Activated CD8-positive, alpha-beta memory T cell treated with anti-CD3 and anti-CD28 coated beads, Interleukin-2, amount 50 U/mL, for 24 hours (primary cell): ENCODE data around the gene RFX2.

Experiments used
- DNase-seq: peaks from one replicate; pipeline ENCODE4 v3.0.0-alpha.2; 2020; ENCODE audit errors: extremely low read depth

The RFX2 gene

GRCh38 chr19:6103894-6104293, 6.4 kb downstream of the RFX2 start:
- DNase-seq: no peak

GRCh38 chr19:6103217-6103644, 7.1 kb downstream of the RFX2 start:
- no peak for DNase-seq

DNA sequence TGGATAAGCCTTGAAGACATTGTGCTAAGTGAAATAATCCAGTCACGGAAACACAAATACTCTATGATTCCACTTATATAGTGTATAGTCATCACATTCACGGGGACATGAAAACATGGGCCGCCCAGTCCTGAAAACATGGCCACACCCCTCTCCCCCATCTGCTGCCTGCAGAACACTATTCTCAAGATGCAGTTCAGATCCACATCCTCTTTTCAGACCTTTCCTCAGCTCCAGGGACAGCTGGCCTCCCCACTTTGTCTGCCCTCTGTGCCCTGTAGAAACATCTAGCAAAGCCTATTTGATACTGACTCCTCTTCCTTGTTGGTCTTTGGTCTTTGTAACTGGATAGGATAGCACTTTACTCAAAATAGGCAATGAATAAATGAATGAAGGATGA, 8.3 kb downstream of the RFX2 start:
- no peak for DNase-seq

- DNase-seq: no peak
Observed at GRCh38 chr19:6101291-6101825, 8.9 kb downstream of the RFX2 start.

DNA sequence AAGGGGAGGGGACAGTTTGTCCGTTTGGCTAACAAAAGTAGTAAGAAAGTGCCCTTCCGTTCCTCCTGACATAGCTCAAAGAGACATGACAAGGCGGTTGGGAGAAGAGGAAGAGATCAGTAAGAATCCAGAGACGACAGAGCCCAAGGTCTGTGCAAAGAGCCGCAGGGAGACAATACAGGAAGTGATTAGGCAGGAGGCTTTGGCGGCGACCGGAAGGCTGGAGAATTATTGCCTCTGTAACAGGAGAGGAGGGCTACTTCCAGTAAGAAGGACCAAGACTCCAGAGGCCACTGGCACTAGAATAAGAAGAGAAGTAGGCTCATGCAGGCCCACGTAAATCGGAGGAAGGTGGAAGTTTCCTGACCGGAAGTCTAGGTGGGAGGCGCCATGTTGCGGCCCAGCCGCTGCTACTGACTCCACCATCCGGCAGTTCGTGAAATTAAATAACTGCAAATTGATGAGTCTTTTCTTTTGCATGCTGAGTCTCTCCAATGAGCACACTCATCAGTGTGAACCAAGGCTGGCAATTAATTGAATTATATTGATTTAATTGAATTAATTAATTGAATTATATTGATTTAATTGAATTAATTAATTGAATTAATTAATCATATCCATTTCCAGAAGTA, 9.9 kb downstream of the RFX2 start:
- DNase-seq: no peak

DNA sequence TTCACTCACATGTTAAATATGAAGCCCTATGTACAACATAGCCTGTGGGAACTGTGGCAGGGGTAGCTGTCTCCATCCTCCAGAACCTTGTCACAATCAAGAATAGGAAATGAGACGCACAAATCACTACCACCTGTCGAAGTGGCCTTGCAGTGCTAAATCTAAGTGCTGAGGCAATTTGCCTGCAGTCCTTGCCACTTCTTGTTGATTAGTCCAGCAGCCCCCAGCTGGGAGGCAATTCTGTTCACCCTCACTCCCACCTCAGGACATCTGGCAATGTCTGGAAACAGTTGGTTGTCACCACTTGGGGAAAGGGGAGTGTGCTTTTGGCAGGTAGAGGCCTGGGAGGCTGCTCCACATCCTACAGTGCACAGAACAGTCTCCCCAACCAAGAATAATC, 10.7 kb downstream of the RFX2 start:
- DNase-seq: no peak

GRCh38 chr19:6099033-6099432, 11.3 kb downstream of the RFX2 start:
- DNase-seq: no peak

DNA sequence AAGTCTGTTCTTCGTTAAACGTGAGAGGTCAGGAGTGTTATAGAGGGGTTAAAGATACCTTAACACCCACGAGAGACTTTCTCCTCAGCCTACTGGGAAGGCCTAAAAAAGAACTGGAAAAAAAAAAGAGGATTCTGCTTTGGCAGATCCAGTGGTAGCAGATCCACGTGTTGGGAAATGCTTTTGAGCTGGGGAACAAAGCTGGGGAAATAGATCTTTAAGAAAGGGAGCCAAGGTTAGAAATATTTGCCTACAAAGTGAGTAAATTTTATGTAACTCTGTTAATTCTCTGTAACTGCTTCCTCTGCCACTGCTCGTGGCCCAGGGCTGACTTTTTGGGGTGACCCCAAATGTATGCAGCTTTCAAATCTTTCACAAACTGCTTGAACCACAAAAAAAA, 11.7 kb downstream of the RFX2 start:
- DNase-seq: no peak

GRCh38 chr19:6097911-6098310, 12.4 kb downstream of the RFX2 start:
- no peak for DNase-seq

- DNase-seq: no peak
Observed at GRCh38 chr19:6095760-6096159, 14.5 kb downstream of the RFX2 start.

- DNase-seq: no peak
Observed at GRCh38 chr19:6092329-6093286, 17.7 kb downstream of the RFX2 start.

DNA sequence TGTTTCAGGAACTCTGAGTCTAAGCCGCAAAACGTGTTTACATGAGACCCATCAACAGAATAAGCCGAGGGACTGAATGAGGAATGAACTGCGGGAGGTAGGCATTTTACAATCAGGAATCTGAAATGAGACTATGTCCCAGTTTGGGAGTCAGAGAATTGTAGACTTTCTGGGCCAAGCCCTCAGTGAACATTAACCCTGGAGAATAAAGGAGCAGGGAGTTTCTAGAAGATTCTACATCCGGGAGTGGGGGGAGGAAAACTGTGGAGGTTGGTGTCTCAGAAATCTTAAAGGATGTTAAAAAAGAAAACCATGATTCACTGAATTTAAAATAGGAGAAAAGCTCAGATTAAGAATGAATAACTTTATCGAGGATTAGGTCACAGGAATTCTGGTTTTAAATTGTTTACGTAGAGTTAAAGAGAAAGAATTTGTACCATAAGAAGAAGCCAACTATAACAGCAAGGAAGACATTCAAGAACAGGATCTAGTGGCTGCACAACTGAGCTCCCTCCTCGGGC, 18.5 kb downstream of the RFX2 start:
- DNase-seq: no peak

DNA sequence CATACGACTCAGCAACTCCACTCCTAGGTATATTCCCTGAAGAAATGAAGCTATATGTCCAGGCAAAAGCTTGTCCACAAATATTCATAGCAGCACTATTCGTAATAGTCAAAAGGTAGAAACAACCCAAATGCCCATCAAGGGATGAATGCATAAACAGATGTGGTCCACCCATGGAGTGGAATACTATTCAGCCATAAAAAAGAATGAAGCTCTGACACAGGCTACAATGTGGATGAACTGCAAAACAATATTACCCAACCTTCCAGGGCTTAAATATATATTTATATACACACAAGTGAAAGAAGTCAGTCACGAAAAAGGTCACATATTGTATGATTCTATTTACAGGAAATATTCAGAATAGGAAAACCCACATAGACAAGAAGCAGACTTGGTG, 19.7 kb downstream of the RFX2 start:
- no peak for DNase-seq

DNA sequence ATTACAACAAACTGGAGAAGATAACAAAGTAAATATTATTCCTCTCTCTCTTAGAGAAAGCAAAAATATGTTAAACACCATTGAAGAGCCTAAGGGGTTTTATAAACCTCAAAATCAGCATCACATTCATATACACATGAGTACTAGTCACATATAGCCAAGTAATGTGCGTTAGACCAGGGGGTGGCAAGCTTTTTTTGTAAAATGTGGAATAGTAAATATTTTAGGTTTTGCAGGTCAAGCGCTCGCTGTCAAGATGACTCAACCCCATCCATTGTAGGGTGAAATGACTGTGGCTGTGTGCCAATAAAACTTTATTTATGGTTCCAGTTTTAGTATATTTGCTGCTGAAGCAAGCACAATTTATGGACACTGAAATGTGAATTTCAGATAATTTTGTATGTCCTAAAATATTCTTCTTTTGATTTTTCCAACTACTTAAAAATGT, 21.7 kb downstream of the RFX2 start:
- DNase-seq: no peak

DNA sequence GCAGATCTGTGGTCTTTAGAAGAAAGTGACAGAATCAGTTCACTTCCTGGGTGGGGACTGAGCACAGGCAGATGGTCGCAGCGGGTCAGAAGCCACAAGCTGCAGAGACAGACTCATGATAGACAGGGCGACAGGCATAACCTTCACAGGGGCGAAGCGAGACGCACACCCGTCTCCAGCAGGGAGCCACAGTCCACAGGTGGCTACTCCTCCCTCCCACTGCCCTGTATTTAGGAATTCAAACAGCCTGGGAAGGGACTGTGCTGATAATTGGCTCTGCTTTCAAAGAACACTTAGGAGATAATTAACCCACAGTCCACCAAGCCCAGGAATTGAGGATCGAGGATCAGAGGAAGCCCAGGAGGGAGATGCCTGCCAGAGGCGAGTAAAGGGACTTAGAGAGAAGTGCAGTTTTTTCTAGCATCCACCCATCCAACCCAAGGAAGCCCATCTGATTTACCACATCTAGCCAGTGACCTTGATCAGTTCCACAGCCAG, 23.2 kb downstream of the RFX2 start:
- no peak for DNase-seq

DNA sequence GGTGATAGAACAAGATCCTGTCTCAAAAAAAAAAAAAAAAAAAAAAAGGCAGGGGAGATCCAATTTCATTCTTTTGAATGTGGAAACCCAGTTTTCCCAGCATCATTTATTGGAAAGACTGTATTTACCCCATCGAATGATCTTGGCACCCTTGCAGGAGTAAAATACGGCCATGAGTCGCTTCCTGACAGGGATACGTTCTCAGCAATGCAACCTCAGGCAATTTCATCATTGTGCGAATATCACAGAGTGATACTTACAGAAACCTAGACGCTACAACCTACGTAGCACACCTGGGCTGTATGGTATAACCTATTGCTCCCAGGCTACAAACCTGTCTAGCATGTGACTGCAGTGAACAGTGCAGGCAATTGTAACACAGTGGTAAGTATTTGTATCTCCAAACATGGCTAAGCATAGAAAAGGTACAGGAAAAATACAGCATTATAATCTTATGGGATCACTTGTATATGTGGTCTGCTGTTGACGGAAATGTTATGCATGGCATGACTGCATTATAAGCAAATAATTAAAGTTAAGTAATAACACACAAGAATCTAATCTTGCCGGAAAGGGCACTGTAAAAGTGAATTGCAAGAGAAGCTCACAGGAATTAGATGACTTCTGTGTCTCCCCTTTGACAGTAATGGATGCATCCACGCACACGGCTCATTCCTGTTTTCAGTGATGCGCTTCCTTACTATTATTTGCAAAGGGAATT, 24.1 kb downstream of the RFX2 start:
- no peak for DNase-seq

DNA sequence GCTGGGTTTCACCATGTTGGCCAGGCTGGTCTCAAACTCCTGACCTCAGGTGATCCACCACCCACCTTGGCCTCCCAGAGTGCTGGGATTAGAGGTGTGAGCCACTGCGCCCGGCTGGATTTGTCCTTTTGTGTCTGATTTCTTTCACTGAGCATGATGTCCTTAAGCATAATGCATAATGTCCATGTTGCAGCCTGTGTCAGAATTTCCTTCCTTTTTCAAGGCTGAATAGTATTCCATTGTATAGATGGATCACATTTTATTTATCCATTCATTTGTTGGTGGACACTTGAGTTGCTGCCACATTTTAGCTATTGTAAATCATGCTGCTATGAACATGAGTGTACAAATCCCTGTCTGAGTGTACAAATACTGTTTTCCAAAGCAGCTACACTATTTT, 25.5 kb downstream of the RFX2 start:
- no peak for DNase-seq

DNA sequence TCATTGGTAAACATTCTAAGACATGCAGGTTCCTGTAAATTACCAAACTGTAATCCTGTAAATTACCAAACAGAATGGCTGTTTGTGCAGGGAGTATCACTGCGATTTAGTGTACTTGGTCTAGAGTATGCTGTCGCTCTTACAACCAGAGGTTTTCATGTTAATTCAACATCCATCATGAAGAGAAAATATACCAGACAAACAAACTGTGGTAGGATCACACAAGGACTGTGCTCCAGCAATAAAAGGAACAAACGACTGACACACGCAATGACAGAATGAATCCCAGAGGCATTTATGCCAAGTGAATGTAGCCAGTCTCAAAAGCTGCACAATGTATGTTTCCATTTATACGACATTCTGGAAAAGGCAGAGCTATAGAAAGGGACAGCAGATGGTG, 31.2 kb downstream of the RFX2 start:
- DNase-seq: no peak

DNA sequence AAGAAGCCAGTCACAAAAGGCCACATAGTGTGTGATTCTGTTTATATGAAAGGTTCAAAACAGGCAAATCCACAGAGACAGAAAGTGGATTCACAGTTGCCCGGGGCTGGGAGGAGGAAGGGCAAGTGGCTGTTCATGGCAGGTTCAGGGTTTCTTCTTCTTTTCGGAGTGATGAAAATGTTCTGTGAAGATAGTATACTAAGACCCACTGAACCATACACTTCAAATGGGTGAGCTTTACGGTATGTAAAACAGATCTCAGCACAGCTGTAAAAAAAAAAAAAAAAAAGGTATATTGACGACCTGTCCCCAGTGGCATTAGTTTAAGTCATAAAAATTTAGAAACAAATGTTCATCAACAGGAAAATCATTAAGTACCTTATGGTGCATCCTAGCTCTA, 32.2 kb downstream of the RFX2 start:
- DNase-seq: no peak

DNA sequence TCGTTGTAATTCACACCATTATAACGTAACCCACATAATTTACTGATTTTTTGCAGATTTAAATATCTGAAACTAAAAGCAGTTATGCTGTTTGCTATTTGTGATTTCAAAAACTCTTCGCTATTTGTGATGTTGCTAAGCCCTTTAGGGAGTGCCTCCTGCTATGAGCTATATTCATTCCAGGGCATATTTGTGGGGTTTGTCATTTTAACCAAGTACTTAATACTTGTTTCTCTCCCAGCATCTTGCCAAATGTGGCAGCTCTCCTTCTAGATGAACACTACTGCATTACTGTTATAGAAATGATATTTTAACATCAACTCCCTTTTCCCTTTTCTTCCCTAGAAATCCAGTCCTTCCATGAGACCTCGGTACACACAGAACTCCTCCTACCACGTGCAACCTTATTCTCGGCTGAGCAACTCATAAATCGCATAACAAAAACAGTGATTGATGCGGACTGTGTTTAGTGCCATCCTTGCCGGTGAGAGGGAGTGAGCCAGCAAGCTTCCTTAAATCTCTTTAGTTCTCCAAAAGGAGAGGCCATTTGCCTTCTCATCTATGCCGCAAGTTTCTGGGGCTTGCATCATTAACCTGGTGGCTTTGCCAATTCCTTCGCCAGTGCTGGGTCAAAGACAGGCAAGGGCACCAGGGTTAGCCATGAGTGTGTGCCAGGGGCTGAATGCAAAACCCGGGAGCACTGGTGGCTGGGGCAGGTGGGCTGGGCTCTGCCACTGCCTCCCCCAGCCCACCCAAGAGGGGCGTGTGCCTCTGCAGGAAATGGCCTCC, 33.4 kb downstream of the RFX2 start:
- DNase-seq: no peak

GRCh38 chr19:6076291-6076665, 34.0 kb downstream of the RFX2 start:
- no peak for DNase-seq
